HepG2 (cell line): ENCODE data around the gene ZNF223. TPM values are rescaled to one million over a fixed set of nuclear protein-coding genes. Genes with fewer than 3 reads are reported as not detected.

Experiments
- ATAC-seq: fragments of 200-7000 bp; cut with Tn5 transposase; 3 replicates; pipeline ENCODE4 v1.9.1; 2020; ENCODE audit warnings: mild to moderate bottlenecking, moderate library complexity
- BruUV-seq: library from RNA; stranded (reverse); fragments of 400-500 nt; replicated peaks from 2 replicates; lab custom pipeline; 2021; lab: Mats Ljungman, UMichigan
- CTCF ChIA-PET: fragments of 300-600 bp; formaldehyde crosslinking; extraction: SDS; loops from one replicate; lab custom pipeline; 2021; ENCODE audit warnings: low total read pairs, inconsistent platforms, low intra/inter-chr PET ratio; lab: Yijun Ruan, JAX
- POLR2A ChIA-PET: fragments of 350-600 bp; sonication (Branson Sonifier 250); formaldehyde crosslinking; loops from one replicate; lab custom pipeline; 2020; ENCODE audit warnings: antibody characterized with exemption, inconsistent platforms; lab: Yijun Ruan, JAX
- DNase-seq: peaks from one replicate; pipeline ENCODE4 v3.0.0-alpha.2; 2015; ENCODE audit warnings: low spot score
- FAIRE-seq: peaks from 3 replicates; lab custom pipeline; 2011; peaks lifted over from hg19 to GRCh38; lab: Jason Lieb, UNC
- H2AFZ ChIP-seq: one replicate; pipeline ENCODE4 v1.6.1; 2011; ENCODE audit warnings: low read length, inconsistent platforms
- H3K27ac ChIP-seq: fragments of 300-600 bp; 3 replicates; pipeline ENCODE4 v1.8.0; 2011; ENCODE audit warnings: mixed run types, mild to moderate bottlenecking, mixed read lengths, low read length, inconsistent platforms; ENCODE audit not compliant: insufficient read depth; ENCODE audit errors: extremely low read length
- H3K27me3 ChIP-seq, 2 experiments: fragments of 200-600 bp in 1 of 2; 2 replicates in 1 of 2; 3 replicates in 1 of 2; pipeline versions ENCODE4 v1.6.0 to v1.8.0; 2011; ENCODE audit warnings: low read length in 2 of 2, mild to moderate bottlenecking in 2 of 2, moderate library complexity in 2 of 2, inconsistent platforms in 1 of 2; ENCODE audit not compliant: insufficient read depth in 2 of 2, control insufficient read depth in 1 of 2
- H3K36me3 ChIP-seq, 2 experiments: fragments of 200-600 bp in 1 of 2; replicated peaks in 1 of 2; 2 replicates in 1 of 2; 3 replicates in 1 of 2; pipeline versions ENCODE4 v1.5.1 to v1.8.0; 2011; ENCODE audit warnings: low read length in 2 of 2, inconsistent platforms in 1 of 2; ENCODE audit not compliant: insufficient read depth in 2 of 2, control insufficient read depth in 1 of 2
- H3K4me1 ChIP-seq: 2 replicates; pipeline ENCODE4 v1.5.1; 2012; ENCODE audit warnings: low read length, inconsistent platforms; ENCODE audit not compliant: insufficient read depth
- H3K4me2 ChIP-seq: 2 replicates; pipeline ENCODE4 v1.6.0; 2011; ENCODE audit warnings: low read depth, low read length, inconsistent platforms
- H3K4me3 ChIP-seq, 3 experiments: fragments of 200-600 bp in 1 of 3; sonication (generic), shearing (Covaris generic) in 1 of 3; replicated peaks in 1 of 3; 2 replicates each; pipeline ENCODE4 v1.5.1; 2011 to 2016; ENCODE audit warnings: low read length in 3 of 3, inconsistent platforms in 2 of 3, low read depth in 2 of 3, mild to moderate bottlenecking in 2 of 3, control low read depth in 1 of 3, mixed read lengths in 1 of 3; ENCODE audit not compliant: insufficient read depth in 1 of 3
- H3K79me2 ChIP-seq: one replicate; pipeline ENCODE4 v1.6.1; 2011; ENCODE audit warnings: low read length, inconsistent platforms; ENCODE audit not compliant: insufficient read depth
- H3K9ac ChIP-seq: 2 replicates; pipeline ENCODE4 v1.6.0; 2011; ENCODE audit warnings: mild to moderate bottlenecking, low read depth, low read length, inconsistent platforms; ENCODE audit not compliant: insufficient read depth
- H3K9me3 ChIP-seq: 2 replicates; pipeline ENCODE4 v1.5.1; 2012; ENCODE audit warnings: mild to moderate bottlenecking, low read length
- H4K20me1 ChIP-seq: 2 replicates; pipeline ENCODE4 v1.6.0; 2011; ENCODE audit warnings: inconsistent platforms, mild to moderate bottlenecking, low read length, moderate library complexity; ENCODE audit not compliant: insufficient read depth
- ATF7 ChIP-seq, 2 experiments: fragments of 450-650 bp in 1 of 2; sonication (generic) in 1 of 2; formaldehyde crosslinking in 1 of 2; IDR thresholded peaks; 2 replicates each; pipeline versions ENCODE4 v1.4.0 to v1.6.1; 2016 to 2020; ENCODE audit warnings: antibody characterized with exemption in 1 of 2, mild to moderate bottlenecking in 1 of 2, missing genetic modification reagents in 1 of 2
- CHD4 ChIP-seq: fragments of 200-600 bp; sonication (generic); IDR thresholded peaks from 2 replicates; pipeline ENCODE4 v1.7.0; 2017; ENCODE audit warnings: mild to moderate bottlenecking, low read length, borderline replicate concordance
- MYPOP ChIP-seq: sonication (generic); formaldehyde crosslinking; IDR thresholded peaks from 2 replicates; pipeline ENCODE4 v1.8.1; 2023; ENCODE audit warnings: mild to moderate bottlenecking, moderate library complexity, missing genetic modification reagents
- NFAT5 ChIP-seq: sonication (generic); formaldehyde crosslinking; IDR thresholded peaks from 2 replicates; pipeline ENCODE4 v1.4.0; 2020; ENCODE audit warnings: missing genetic modification reagents
- ZBTB8A ChIP-seq: sonication (generic); formaldehyde crosslinking; IDR thresholded peaks from 2 replicates; pipeline ENCODE4 v1.4.0; 2020; ENCODE audit warnings: mild to moderate bottlenecking, low read depth, missing genetic modification reagents, borderline replicate concordance
- ZFX ChIP-seq: sonication (generic); formaldehyde crosslinking; IDR thresholded peaks from 2 replicates; pipeline ENCODE4 v1.4.0; 2020; ENCODE audit warnings: mild to moderate bottlenecking, low read depth, missing genetic modification reagents, moderate library complexity
- ZNF569 ChIP-seq: sonication (generic); formaldehyde crosslinking; IDR thresholded peaks from 2 replicates; pipeline ENCODE4 v1.5.0; 2020; ENCODE audit warnings: mild to moderate bottlenecking, missing genetic modification reagents, moderate library complexity, borderline replicate concordance
- ZNF607 ChIP-seq: sonication (generic); formaldehyde crosslinking; IDR thresholded peaks from 2 replicates; pipeline ENCODE4 v1.5.1; 2020; ENCODE audit warnings: missing genetic modification reagents, mild to moderate bottlenecking, borderline replicate concordance
- ZZZ3 ChIP-seq: sonication (generic); formaldehyde crosslinking; IDR thresholded peaks from 2 replicates; pipeline ENCODE4 v1.4.0; 2020; ENCODE audit warnings: missing genetic modification reagents, mild to moderate bottlenecking, borderline replicate concordance
- WGBS: methylation state at CpG from one replicate; pipeline ENCODE4 v1.1.6; 2017; ENCODE audit warnings: low lambda C conversion rate; 5-methylcytosine and 5-hydroxymethylcytosine counted together
- in situ Hi-C: cut with HindIII; loops from 2 replicates; pipeline ENCODE4 v1.10.0; 2017; ENCODE audit warnings: low pct_unique_long_range_greater_than_20kb; ENCODE audit not compliant: extremely low pct_ligation_motif_present
- intact Hi-C: fragments of 100-400 bp; cut with micrococcal nuclease; formaldehyde crosslinking; loops from one replicate; pipeline ENCODE4 v1.10.0; 2022; ENCODE audit not compliant: unreplicated experiment
- polyA plus RNA-seq, 8 experiments: library from polyadenylated mRNA; depleted of rRNA in 3 of 8; stranded (reverse) in 7 of 8; unstranded in 1 of 8; fragments of >200 nt; fragmentation: Illumina TruSeq in 4 of 8; extraction: Trizol in 4 of 8; gene quantifications; 2 replicates each; pipeline versions ENCODE4 v1.2.1 to v1.2.3, GENCODE V29; 2011 to 2016; ENCODE audit warnings: low read depth in 4 of 8, missing spikeins in 1 of 8, mixed read lengths in 1 of 8; ENCODE audit not compliant: insufficient read depth in 1 of 8
- total RNA-seq, 5 experiments: library from RNA; depleted of rRNA; stranded (reverse); fragments of >200 nt; fragmentation: Illumina TruSeq; extraction: Trizol; gene quantifications; 2 replicates each; pipeline ENCODE4 v1.2.3, GENCODE V29; 2016; ENCODE audit warnings: low read depth in 1 of 5

Gene ZNF223
- total and polyA plus RNA-seq, 2 of the 13 experiments (the other 11 are each of a cell fraction or from before 2014, with no cell fraction given): 2.0 to 4.8 TPM

- DNase-seq (no peak), ATAC-seq (no peak), FAIRE-seq (no peak)
- POLR2A ChIA-PET: no interaction called here
- H3K27ac ChIP-seq: no peak overlapping the region
- in situ Hi-C loops: no loop called here
- 93% methylated on average over 1 of the region's 1 CpG for WGBS
- H2AFZ ChIP-seq: no peak overlapping the region
- intact Hi-C loops: no loop called here
- CTCF ChIA-PET: no interaction called here
- H3K4me1 ChIP-seq: no peaks in the 10 kb centered on the region
- no peak overlapping the region for H3K9ac ChIP-seq
- no peaks in the 10 kb centered on the region for H3K79me2 ChIP-seq
- no peaks in the 10 kb centered on the region for H4K20me1 ChIP-seq
- peaks cover 4 to 28% of the 10 kb centered on the region in 2 experiments; a peak in 3 of 5 replicates for H3K36me3 ChIP-seq
- no peak for TF ChIP-seq ZNF607 (CRISPR knock-in tag)
- TF ChIP-seq, all 625 proteins: peak for 0
- Histone ChIP-seq H3K4me2 (no peak overlapping the region), H3K4me3 (no peak overlapping the region), H3K27me3 (no peaks in the 10 kb centered on the region), H3K9me3 (no peaks in the 10 kb centered on the region)
- BruUV-seq: no TSS peak
These were observed 19.7 kb upstream of the ZNF223 start for GRCh38 chr19:44032001-44032610.

- H4K20me1 ChIP-seq: no peaks in the 10 kb centered on the region
- TF ChIP-seq CHD4 (no peak), ZNF569 (no peak), ZZZ3 (CRISPR knock-in tag) (no peak), NFAT5 (CRISPR knock-in tag) (no peak), ATF7 (IDR thresholded peaks at IDR 0.05) (no peak), ATF7 (CRISPR knock-in tag; IDR thresholded peaks at IDR 0.05) (no peak), ZBTB8A (CRISPR knock-in tag) (no peak), ZFX (CRISPR knock-in tag) (no peak), MYPOP (CRISPR knock-in tag) (no peak)
These were observed 9.7 kb upstream of the ZNF223 start for GRCh38 chr19:44042147-44042546.

More at GRCh38 chr19:44042147-44042546, 9.7 kb upstream of the ZNF223 start:
- Histone ChIP-seq H3K9me3 (no peaks in the 10 kb centered on the region), H3K27ac (no peak overlapping the region), H3K27me3 (no peaks in the 10 kb centered on the region), H3K36me3 (no peaks in the 10 kb centered on the region), H3K79me2 (no peaks in the 10 kb centered on the region), H3K9ac (no peak overlapping the region), H3K4me2 (no peak overlapping the region), H3K4me3 (no peak overlapping the region), H2AFZ (no peak overlapping the region), H3K4me1 (no peaks in the 10 kb centered on the region)
- in situ Hi-C loops: no loop called here
- BruUV-seq: no TSS peak
- FAIRE-seq: no peak
- DNase-seq: no peak
- POLR2A ChIA-PET: interaction anchor here (1.1 to 1.2 kb wide), 2 partner anchors 9 kb away, joined by 3 to 4 read pairs; partner anchors contain the start of gene ZNF223
- WGBS: 2% methylated on average over 2 of the region's 2 CpGs
- intact Hi-C loops: no loop called here
- no peak for ATAC-seq
- CTCF ChIA-PET: no interaction called here
